NCI-H526 (cell line): ENCODE measurements around the gene CD8B2.
A peak's percentile ranks its signal among the peaks of the same experiment; 100 is the strongest.
"Not testable (repeated sequence)": the region's sequence is repeated elsewhere in the genome, so short reads cannot be mapped to it uniquely, and the experiment has no call there.

Experiments used
- DNase-seq, 2 experiments: peaks; one replicate each; lab custom pipeline; 2025; lab: John Stamatoyannopoulos, UW

Gene CD8B2

DNA sequence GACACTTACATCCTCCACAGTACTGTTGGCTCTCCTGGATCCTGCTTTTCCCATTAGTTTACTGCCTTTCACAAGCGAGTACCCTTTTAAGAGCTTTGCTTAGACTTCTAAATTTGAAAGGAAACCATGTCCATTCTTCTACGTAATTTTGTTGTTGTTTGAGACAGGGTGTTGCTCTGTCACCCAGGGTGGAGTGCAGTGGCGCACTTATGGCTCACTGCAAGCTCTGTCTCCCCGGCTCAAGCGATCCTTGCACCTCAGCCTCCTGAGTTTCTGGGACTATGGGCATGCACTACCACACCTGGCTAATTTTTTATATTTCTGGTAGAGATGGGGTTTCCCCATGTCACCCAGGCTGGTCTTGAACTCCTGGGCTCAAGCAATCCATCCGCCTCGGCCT, 24.8 kb downstream of the CD8B2 start:
- DNase-seq, result not testable (repeated sequence)

DNA sequence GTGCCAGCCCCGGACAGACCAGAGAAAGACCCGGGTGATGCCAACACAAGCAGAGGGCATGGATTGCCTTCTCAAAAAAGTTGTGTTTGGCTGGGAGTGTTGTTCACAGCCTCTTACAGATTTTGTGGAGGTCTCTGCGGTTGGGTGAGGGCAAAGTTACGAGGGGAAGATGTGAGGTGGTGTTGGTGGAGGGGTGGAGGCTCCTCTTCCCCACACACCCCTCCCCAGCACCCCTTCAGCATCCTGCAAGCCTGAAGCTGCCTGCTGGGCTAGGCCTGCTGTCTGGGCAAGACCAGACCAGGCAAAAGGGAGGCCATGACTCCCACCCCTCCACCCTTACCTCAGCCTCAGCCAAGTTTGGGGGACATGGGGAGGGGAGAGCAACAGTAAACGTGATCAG, 26.2 kb downstream of the CD8B2 start:
- DNase-seq, result not testable (repeated sequence)

DNA sequence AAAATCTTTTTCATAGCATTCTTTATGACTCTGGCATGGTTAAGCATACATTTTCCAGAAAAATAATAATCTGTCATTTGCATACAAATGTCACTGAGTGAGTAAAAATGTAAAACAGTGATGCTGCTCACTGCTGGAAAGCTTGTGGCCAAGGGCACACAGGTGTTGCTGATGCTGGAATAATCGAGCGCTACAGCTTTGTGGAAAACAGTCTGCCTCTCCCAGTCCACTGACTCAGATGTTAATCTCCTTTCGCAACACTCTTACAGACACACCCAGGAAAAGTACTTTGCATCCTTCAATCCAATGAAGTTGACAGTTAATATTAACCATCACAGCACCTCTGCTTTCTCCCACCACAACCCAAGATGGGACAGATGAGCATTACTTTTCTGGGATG, 27.7 kb downstream of the CD8B2 start:
- peak; percentile 42 to 62 for DNase-seq

DNA sequence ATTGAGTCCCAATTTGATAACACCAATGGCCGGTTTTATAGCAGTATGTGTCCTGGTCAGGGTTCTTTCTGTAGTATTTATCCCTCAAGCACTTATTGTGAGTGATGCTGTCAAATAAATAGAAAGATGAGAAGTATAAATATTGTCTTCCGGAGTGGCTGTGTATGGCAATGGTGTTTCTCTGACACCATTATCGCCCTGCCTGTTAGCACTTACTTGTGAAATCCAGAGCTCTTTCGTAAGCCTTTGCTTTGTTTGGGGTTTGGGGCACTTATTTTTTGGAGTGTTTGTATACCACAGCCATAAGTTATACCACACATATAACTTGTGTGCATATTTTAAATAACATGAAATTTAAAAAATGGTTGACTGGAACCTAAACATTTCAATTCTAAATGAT, 29.3 kb downstream of the CD8B2 start:
- no peak for DNase-seq

DNA sequence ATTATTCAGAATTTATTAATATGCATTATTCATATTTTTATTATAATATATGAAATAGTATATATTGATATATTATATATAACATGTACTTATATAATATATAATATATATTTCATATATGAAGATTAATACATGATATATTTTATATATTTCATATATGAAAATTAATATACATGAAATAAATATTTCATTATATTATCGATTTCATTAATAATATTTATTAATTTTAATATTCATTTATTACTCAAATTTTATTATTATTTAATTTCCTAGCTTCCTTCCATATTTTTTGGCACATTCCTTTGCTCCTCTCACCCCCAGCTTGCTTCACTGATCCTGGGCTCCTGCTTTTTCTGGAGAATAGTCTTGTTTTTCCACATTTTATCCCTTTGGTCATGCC, 29.7 kb downstream of the CD8B2 start:
- DNase-seq, result no peak

DNA sequence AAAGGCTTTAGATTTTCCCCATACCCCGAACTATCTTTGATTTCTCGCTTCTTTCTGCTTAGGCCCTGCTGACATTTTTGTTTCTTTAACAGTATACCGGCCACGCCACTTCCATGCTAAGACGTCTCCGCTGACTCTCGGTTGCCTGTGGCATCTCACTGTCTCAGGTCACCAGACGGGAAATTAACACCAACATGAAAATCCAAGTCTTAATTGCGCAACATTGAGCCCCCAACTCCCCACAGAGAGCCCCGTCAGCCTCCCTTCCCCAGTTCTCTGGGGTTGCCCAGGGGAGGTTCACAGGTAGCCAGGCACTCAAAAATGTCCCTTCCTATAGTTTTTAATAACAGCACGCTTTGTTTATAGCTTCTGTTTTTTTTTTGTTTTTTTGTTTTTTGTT, 30.2 kb downstream of the CD8B2 start:
- no peak for DNase-seq

DNA sequence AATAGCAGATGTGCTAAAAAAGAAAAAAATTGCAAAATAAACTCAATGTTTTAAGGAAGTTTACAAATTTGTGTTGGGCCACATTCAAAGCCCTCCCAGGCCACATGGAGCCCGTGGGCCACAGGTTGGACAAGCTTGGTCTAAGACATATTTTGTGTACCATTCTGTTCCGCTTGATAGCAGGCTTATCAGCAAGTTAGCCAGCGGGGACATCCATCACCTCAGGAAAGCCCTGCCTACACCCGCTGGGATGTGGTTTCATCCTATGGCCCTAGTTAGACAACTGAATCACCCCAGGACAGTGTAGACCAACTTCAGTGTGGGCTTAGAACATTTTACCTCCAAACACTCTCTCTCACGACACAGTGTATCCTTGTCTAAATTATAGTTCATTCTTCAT, 32.6 kb downstream of the CD8B2 start:
- DNase-seq, result no peak

DNA sequence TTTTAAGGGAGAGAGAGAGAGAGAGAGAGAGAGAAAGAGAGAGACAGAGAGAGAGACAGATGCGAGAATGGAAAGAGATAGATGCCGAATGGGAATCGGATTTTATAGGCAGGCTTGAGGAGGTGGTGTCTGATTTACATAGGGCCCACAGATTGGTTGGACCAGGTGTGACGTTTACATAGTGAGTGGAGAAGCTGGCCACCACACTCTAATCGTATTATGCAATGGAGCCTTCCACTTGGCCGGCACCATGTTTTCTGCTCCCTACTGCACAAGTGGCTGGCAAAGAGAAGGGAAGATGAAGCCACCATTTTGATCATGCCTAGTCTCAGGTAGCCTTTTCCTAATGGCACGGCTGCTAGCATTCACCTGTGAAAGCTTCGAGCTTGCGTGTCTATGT, 33.9 kb downstream of the CD8B2 start:
- no peak for DNase-seq

DNA sequence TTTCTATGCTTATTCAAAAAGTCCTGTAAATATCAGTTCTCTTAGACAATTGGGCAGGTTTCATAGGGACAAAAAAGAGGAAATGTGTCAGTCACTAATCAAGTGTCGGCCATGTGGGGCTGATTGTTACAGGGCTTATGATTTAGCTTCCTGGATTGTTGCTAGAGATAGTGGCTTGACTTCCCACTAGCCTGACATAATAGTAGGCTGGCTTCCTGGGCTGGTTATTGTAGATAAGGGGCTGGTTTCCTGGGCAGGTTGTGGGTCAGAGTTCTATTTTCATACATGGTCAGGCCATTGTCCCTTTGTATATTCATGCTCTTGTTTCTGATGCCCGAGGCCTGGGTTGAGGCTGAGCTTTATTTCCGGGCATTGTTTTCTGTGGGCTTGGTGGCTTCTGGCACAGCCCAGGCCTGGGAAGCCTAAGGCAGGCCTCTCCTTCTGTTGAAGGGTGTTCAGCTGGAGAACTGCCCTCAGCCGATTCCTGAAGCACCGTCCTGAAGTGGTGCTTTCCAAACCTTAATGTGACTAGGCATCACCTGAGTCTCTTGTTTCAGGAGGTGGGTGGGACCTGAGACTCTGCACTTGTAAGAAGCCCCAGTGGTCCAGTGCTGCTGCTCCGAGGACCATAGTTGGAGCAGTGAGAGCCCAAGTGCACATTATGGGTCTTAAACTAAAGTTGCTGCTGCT, 37.0 kb downstream of the CD8B2 start:
- DNase-seq, result no peak

DNA sequence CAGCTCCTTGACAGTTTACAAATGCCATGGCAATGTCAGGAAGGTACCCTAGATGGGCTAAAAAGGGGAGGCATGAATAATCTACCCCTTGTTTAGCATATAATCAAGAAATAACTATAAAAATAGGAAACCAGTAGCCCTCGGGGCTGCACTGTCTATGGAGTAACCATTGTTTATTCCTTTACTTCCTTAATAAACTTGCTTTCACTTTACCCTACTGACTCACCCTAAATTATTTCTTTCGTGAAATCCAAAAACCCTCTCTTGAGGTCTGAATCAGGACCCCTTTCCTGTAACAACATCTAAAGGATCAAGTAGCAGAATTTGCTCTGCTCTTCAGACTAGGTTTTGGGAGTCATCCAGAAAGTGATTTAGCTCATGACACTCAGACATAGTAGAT, 43.7 kb downstream of the CD8B2 start:
- DNase-seq, result no peak

DNA sequence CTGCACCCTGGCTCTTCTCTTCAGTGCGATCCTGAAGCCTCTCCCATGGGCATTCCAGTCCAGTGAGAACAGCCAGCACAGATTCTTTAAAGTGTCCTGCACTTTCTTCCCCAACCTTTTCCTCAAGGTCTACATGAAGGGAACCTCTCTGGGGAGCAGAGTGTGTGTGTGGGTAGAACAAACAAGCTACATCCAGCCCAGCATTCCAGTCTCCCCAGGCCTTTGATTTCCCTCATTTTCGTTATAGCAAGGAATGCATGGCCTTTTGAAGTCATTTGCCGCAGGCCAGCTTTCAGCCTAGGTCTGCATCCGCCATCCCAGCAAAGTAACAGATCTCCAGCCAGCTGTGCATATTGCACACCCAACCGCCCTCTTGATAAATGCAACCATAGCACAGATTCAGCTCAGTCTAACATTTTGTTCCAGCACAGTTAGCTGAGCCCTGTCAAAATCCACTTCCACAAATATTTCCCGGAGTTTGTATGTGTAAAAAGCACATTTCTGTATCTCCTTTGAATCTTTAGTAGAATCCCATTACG, 44.6 kb downstream of the CD8B2 start:
- DNase-seq, result no peak

DNA sequence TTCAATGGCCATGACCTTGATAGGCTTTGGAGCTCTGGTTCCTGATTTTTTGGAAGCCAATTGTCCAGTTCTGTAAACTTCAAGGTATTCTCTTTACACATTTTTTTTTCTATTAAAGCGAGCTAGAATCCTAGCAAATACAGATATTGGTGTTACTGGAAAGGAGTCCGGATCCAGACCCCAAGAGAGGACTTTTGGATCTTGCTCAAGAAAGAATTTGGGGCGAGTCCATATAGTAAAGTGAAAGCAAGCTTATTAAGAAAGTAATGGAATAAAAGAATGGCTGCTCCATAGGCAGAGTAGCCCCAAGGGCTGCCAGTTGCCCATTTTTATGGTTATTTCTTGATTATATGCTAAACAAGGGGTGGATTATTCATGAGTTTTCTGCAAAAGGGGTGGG, 45.1 kb downstream of the CD8B2 start:
- DNase-seq, result no peak

DNA sequence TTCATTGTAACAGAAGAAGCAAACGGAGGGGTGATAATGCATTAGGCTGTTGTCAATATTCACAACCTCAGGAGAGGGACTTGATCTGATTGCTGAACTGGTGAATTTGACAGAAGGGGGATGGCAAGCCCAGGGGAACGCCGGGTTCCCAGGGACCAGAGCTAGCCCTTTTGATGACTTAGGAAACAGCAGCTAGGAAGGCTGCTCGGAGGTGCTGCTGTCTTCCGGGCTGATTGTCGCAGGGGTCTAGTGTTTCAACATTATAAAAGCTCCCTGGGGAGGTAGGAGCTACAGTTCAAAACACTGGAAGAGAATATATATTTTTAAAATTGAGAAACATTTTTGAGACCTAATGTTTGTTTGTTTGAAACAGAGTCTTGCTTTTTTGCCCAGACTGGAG, 47.3 kb downstream of the CD8B2 start:
- DNase-seq, result no peak

DNA sequence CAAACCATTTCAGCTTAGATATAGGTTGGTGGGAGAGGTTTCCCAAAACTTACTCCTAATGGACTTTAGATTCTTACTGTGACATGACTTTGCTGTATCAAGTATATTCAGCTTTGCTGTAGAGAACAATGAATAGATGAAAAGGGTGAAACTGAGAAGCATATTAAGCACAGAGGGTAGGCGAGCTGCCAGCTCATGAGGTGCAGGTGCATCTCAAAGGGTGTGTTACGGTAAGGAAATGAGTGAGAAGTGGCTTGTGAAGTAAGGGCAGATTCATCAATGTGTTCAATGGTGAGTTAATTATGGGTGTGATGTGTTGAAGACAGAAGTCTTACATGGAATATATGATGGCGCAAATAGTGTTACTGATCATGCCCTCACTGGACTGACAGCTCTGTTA, 49.3 kb downstream of the CD8B2 start:
- DNase-seq, result no peak

DNA sequence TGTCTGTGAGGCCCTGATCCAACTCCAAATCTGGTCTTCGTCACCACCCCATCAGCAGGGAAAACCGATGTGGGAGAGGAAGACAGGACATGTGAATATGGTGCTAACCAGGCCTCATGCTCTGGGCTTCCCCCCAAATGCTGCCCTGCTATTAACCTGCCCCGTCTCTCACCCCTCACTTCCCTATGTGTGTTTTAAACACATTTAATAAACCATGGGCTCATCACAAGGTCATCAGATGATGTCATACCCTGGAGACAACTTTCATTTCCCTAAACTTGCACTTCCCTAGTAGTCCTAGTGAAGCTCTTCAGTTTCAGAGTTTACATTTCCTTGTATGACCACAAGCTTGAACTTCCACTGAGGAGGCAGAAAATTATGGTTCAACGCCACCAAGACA, 49.9 kb downstream of the CD8B2 start:
- no peak for DNase-seq

DNA sequence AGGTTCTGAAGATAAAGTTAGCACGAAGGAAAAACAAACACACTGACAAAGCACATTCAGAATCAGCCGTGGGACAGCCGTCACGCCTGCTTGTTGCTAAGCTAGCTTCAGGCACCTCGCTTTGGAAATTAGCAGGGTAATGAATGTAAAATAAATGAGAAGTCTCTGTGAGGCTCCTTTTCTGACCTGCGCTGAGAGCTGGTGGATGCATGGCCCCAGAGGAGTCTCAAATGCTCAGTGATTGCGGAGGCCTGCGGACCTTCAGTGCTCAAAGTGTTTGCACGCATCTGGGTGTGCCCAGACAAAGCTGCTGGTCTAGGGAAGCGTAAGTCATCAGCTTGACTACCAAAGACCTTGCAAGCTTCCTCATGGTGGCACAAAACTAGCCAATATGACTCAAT, 50.6 kb downstream of the CD8B2 start:
- DNase-seq, result no peak

DNA sequence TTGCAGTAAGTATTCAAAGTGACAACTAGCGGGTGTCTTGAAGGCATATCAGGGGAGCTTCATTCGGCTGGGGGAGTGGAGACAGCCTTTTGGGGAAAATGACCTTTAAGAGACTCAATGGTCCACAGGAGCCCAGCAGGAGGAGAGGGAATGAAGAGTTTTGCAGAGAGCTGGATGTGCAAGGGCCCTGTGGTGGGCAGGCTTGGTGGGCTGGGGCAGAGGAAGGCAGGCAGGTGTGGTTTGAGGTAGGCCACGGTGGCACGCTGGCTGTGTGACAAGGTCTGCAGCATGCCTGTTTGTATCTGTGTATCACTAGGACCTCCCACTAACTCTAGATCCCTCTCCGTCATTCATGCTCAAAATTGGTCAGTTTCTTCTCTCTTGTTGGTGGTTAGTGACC, 53.7 kb downstream of the CD8B2 start:
- DNase-seq, result no peak

DNA sequence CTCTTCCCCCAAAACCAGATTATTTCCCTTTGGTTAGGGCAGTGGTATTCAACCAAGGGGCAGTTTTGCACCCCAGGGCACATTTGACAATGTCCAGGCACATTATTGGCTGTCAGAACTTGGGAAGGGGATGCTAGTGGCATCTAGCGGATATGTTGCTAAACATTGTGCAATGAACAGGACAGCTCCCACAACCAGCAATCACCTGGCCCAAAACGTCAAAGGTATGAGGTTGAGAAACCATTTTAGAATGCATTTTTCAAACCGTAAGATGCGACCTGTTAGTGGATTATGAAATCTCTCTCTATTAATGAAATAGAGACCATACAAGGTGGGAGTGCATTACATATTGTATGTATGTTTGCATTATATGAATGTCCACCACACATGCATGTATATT, 54.2 kb downstream of the CD8B2 start:
- DNase-seq, result no peak

DNA sequence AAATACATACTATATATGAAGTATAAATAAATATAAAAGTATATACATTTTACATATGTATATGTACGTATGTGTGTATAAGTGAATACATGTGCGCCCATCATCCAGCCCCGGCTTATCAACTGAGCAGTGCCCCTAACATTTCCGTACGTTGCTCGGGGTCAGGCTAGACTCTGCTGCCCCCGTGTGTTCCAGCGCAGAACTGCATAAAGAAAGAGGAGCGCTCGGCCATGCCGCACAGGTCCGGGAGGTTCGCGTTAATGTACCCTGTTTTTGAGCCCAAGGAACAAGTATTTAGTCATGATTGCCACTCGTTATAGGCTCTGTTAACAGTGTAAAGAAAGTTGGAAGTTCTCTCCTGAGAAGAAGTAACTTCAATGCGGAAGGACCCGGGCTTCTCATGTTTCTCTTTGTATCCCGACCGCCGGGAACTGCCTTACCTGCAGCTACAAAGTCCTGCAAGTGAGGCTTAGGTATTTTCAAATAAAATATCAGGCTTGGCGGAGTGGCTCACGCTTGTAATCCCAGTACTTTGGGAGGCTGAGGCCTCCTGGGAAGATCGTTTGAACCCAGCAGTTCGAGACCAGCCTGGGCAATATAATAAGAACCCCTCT, 55.7 kb downstream of the CD8B2 start:
- DNase-seq, result peak; percentile 61 to 81

DNA sequence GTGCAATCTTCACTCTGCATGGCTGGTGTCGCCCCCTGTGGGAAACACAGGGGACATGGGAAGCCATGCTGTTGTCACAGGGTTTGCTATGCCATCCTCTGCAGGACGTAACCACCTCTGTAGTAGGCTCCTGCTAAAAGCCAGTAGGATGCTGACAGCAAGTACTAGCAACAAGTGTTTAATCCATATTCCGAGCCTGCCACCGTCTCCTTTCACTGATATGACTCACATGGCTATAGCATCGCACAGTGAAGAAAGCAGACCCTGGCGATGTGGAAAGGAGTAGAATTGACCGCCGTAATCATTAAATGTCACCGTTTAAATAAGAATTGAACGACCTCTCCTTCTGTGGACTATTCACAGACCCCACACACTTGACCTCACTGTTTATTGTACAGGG, 57.8 kb downstream of the CD8B2 start:
- DNase-seq, result no peak

DNA sequence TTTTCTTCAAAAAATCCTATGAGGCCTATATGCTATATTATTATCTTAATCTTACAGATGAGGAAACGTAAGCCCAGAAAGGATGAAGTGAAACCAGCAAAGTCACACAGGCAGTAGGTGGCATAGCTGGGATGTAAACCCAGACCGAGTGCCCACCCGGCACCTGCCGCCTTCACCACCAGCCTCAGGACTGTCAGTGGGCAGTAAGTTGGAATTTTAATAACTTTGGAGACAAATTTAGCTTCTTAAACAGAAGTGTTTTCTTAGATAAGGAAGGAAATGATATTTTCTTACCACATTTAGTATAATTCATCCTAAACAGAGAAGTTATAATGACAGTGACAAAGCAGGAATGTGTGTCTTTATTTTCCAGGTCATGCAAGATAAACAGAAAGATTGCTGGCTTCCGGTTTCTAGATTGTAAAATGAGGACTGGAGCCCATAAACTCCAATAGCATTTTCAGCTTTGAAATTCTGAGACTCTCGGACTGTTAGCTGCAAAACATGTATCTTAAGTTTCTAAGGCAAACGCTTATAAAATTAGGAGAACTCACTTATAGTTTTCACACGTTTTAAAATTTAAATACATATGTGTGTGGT, 59.3 kb downstream of the CD8B2 start:
- no peak for DNase-seq

DNA sequence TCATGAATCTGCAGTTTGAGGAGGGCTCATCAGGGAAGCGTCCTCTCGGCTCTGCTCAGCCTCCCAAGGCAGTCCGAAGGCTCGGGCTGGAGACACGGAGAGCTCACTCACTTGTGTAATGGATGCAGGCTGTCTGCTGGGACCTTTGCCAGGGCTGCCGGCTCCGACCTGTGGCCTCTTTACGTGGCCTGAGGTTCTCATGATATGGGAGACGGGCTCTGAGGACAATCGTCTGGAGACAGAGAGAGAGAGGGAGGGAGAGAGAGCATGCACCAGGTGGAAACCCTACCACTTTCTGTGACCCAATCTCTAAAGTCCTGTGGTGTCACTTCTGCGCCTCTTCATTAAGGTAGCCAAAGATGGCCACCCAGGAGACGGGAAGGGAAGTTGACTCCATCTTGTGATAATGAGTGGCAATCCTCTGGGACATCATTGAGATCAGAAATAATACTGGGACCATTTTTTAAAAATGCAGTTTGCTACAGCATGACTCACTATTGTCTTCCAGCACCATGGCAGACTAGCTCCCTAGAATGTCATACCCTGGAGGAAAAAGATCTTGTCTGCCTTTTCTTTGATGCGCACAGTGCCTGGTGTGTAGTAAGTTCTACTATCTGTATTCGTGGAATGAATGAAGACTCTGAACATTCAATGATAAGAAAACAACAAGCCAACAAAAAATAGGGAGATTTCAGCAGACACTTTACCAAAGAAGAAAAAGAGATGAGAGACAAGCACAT, 60.2 kb downstream of the CD8B2 start:
- no peak for DNase-seq
